SIG-M5 treated with dmso at 0.1 percent for 504 hours (cell line): ENCODE data around the gene SLC35B2.

Source experiments
- DNase-seq: peaks from one replicate; lab custom pipeline; 2025; ENCODE audit not compliant: unreplicated experiment; lab: John Stamatoyannopoulos, UW

The SLC35B2 gene

GRCh38 chr6:44268095-44268628 is 10.8 kb upstream of the SLC35B2 start:
- no peak for DNase-seq

GRCh38 chr6:44267252-44267651 is 9.9 kb upstream of the SLC35B2 start:
- no peak for DNase-seq

- DNase-seq = no peak
These were observed 9.0 kb upstream of the SLC35B2 start for GRCh38 chr6:44266347-44266746.

- peak; percentile 65 for DNase-seq
These were observed 8.4 kb upstream of the SLC35B2 start for GRCh38 chr6:44265722-44266233.

- no peak for DNase-seq
These were observed 7.8 kb upstream of the SLC35B2 start, which contains the start of gene NFKBIE for GRCh38 chr6:44265007-44265721. NFKBIE (minus strand) TSS chr6:44265551; CDS start chr6:44265346, 205 bp downstream.

GRCh38 chr6:44264154-44265006 is 7.1 kb upstream of the SLC35B2 start:
- DNase-seq = peak; percentile 85

GRCh38 chr6:44263354-44264100 is 6.2 kb upstream of the SLC35B2 start:
- peak; percentile 38 for DNase-seq

- DNase-seq = no peak
These were observed 5.4 kb upstream of the SLC35B2 start for GRCh38 chr6:44262467-44263353.

- no peak for DNase-seq
These were observed 4.3 kb upstream of the SLC35B2 start for GRCh38 chr6:44261581-44261980.

- no peak for DNase-seq
These were observed 3.3 kb upstream of the SLC35B2 start for GRCh38 chr6:44260451-44261297.

GRCh38 chr6:44260011-44260410 is 2.7 kb upstream of the SLC35B2 start:
- DNase-seq = no peak

- no peak for DNase-seq
These were observed 1.6 kb upstream of the SLC35B2 start for GRCh38 chr6:44258921-44259320.

GRCh38 chr6:44258325-44258863 is 1.1 kb upstream of the SLC35B2 start:
- DNase-seq = no peak

GRCh38 chr6:44257753-44258324 is 511 bp upstream of the SLC35B2 start:
- DNase-seq = peak; percentile 48

- no peak for DNase-seq
These were observed 628 bp downstream of the SLC35B2 start for GRCh38 chr6:44256775-44257024.

- DNase-seq = peak; percentile 37
These were observed 1.2 kb downstream of the SLC35B2 start for GRCh38 chr6:44255871-44256774.

GRCh38 chr6:44255105-44255808 is 2.1 kb downstream of the SLC35B2 start:
- no peak for DNase-seq
